Nephron (organoid): Measurements from ENCODE around the gene VMP1.
"Not testable (repeated sequence)": the region's sequence is repeated elsewhere in the genome, so short reads cannot be mapped to it uniquely, and the experiment has no call there.

ENCODE experiments used
- H3K27ac Mint-ChIP-seq, 3 experiments: 2 replicates each; pipeline ENCODE4 v1.8.0; 2020; ENCODE audit warnings: mixed read lengths in 3 of 3, mild to moderate bottlenecking in 2 of 3, moderate library complexity in 1 of 3
- H3K27me3 Mint-ChIP-seq: 2 replicates; pipeline ENCODE4 v1.8.0; 2021; ENCODE audit warnings: low read depth, mild to moderate bottlenecking, moderate library complexity, mixed read lengths
- H3K36me3 Mint-ChIP-seq: 2 replicates; pipeline ENCODE4 v1.8.0; 2020; ENCODE audit warnings: low read depth, mixed read lengths
- H3K4me1 Mint-ChIP-seq: 2 replicates; pipeline ENCODE4 v1.8.0; 2020; ENCODE audit warnings: mixed read lengths
- H3K4me3 Mint-ChIP-seq, 3 experiments: 2 replicates each; pipeline ENCODE4 v1.8.0; 2020; ENCODE audit warnings: mild to moderate bottlenecking in 3 of 3, mixed read lengths in 3 of 3, moderate library complexity in 2 of 3
- H3K9me3 Mint-ChIP-seq: 2 replicates; pipeline ENCODE4 v1.8.0; 2020; ENCODE audit warnings: mixed read lengths
- TF ChIP-seq, protein P1 (sequence below), 3 experiments: fragments of 200-600 bp; sonication (generic); IDR thresholded peaks; one replicate each; pipeline ENCODE4 v1.5.0; 2021; ENCODE audit warnings: antibody characterized with exemption in 3 of 3; ENCODE audit not compliant: unreplicated experiment in 3 of 3

VMP1 gene

DNA sequence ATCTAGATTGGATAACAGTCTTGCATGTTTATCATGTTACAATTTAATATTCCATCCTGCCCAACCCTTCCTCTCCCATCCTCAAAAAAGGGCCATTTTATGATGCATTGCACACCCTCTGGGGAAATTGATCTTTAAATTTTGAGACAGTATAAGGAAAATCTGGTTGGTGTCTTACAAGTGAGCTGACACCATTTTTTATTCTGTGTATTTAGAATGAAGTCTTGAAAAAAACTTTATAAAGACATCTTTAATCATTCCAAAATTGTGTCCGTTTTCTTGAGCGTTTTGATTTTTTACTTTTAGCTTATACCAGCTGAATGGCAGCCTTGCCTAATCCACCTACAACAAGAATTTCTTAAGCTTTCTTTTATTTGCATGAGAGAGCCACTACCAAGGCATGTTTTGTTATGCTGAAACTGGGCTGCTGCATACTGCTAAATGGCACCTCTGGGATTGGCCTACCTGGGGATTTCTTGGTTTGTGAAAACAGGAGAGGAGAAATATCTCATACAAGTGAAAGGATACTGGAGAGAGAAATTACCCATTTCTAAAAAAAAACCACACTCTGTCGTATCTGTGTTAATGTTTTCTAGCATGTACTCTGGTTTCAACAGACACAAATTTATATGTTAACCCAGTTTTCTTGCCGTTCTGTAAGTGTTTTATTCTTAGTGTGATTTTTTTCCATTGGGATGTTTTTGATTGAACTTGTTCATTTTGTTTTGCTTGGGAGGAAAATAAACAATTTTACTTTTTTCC, 133.1 kb downstream of the VMP1 start:
- Mint-ChIP-seq H3K4me3 (peak overlapping the region; percentile 91 to 98 (median 95)), H3K36me3 (peaks cover 34% of the 10 kb centered on the region), H3K27ac (peak overlapping the region; percentile 95 to 99 (median 97)), H3K9me3 (no peaks in the 10 kb centered on the region), H3K27me3 (no peaks in the 10 kb centered on the region), H3K4me1 (peaks cover 66% of the 10 kb centered on the region)
- TF ChIP-seq, protein P1, sequence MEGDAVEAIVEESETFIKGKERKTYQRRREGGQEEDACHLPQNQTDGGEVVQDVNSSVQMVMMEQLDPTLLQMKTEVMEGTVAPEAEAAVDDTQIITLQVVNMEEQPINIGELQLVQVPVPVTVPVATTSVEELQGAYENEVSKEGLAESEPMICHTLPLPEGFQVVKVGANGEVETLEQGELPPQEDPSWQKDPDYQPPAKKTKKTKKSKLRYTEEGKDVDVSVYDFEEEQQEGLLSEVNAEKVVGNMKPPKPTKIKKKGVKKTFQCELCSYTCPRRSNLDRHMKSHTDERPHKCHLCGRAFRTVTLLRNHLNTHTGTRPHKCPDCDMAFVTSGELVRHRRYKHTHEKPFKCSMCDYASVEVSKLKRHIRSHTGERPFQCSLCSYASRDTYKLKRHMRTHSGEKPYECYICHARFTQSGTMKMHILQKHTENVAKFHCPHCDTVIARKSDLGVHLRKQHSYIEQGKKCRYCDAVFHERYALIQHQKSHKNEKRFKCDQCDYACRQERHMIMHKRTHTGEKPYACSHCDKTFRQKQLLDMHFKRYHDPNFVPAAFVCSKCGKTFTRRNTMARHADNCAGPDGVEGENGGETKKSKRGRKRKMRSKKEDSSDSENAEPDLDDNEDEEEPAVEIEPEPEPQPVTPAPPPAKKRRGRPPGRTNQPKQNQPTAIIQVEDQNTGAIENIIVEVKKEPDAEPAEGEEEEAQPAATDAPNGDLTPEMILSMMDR (IDR thresholded peaks at IDR 0.05; ENCODE audit: unreplicated experiment in 3 of 3) = no peak

DNA sequence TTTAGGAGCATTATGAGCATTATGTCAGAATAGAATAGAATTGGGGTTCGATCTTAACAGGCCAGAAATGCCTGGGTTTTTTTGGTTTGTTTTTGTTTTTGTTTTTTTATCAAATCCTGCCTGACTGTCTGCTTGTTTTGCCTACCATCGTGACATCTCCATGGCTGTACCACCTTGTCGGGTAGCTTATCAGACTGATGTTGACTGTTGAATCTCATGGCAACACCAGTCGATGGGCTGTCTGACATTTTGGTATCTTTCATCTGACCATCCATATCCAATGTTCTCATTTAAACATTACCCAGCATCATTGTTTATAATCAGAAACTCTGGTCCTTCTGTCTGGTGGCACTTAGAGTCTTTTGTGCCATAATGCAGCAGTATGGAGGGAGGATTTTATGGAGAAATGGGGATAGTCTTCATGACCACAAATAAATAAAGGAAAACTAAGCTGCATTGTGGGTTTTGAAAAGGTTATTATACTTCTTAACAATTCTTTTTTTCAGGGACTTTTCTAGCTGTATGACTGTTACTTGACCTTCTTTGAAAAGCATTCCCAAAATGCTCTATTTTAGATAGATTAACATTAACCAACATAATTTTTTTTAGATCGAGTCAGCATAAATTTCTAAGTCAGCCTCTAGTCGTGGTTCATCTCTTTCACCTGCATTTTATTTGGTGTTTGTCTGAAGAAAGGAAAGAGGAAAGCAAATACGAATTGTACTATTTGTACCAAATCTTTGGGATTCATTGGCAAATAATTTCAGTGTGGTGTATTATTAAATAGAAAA, 133.8 kb downstream of the VMP1 start:
- H3K4me3 Mint-ChIP-seq = peak overlapping the region; percentile 91 to 98 (median 95)
- H3K27me3 Mint-ChIP-seq, H3K9me3 Mint-ChIP-seq: not testable (repeated sequence)
- H3K4me1 Mint-ChIP-seq = peaks cover 73% of the 10 kb centered on the region
- H3K36me3 Mint-ChIP-seq = peaks cover 34% of the 10 kb centered on the region
- H3K27ac Mint-ChIP-seq = peak overlapping the region; percentile 95 to 99 (median 97)

DNA sequence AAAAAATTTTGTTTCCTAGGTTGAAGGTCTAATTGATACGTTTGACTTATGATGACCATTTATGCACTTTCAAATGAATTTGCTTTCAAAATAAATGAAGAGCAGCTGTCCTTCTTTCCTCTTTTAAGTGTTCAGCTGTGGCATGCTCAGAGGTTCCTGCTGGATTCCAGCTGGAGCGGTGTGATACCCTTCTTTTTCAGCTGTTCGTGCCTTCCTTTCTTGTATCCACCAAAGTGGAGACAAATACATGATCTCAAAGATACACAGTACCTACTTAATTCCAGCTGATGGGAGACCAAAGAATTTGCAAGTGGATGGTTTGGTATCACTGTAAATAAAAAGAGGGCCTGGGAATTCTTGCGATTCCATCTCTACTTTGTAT, 134.4 kb downstream of the VMP1 start:
- H3K4me3 Mint-ChIP-seq = peak overlapping the region; percentile 43 to 98 (median 77)
- peaks cover 34% of the 10 kb centered on the region for H3K36me3 Mint-ChIP-seq
- peak overlapping the region; percentile 95 to 99 (median 97) for H3K27ac Mint-ChIP-seq
- peaks cover 73% of the 10 kb centered on the region for H3K4me1 Mint-ChIP-seq
- not testable (repeated sequence) for H3K27me3 Mint-ChIP-seq, H3K9me3 Mint-ChIP-seq

DNA sequence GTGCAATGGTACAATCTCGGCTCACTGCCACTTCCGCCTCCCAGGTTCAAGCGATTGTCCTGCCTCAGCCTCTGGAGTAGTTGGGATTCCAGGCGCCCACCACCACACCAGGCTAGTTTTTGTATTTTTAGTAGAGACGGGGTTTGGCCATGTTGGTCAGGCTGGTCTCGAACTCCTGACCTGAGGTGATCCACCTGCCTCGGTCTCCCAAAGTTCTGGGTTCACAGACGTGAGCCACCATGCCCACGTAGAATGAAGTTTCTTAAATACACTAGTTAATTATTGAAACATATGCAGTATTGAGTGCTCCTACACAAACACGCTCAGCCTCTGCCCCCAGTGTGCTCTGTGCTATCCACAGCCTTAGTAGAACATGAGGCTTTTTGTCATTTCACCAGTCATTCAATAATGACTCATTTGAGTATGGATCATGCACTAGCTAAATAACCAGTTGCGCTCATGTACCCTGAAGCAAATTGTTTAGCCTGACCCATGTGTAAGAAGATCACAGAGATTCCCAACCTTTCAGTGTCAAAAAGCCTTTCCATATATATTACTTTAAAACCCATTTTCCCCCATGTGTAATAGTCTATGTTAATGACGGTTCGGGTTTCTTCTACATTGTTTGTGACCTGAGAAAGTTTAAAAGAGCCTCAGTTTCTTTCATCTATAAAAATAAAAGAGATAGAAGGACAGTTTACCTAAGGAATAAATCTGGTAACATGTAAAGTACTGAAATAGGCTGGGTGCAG, 135.6 kb downstream of the VMP1 start:
- H3K9me3 Mint-ChIP-seq = no peaks in the 10 kb centered on the region
- peaks cover 77% of the 10 kb centered on the region for H3K4me1 Mint-ChIP-seq
- H3K27ac Mint-ChIP-seq = peak overlapping the region; percentile 51 to 76 (median 61)
- H3K27me3 Mint-ChIP-seq = no peaks in the 10 kb centered on the region
- peak overlapping the region; percentile 5 to 42 (median 40) for H3K4me3 Mint-ChIP-seq
- TF ChIP-seq, protein P1 (IDR thresholded peaks at IDR 0.05; ENCODE audit: unreplicated experiment in 3 of 3) = no peak
- H3K36me3 Mint-ChIP-seq = peaks cover 34% of the 10 kb centered on the region

DNA sequence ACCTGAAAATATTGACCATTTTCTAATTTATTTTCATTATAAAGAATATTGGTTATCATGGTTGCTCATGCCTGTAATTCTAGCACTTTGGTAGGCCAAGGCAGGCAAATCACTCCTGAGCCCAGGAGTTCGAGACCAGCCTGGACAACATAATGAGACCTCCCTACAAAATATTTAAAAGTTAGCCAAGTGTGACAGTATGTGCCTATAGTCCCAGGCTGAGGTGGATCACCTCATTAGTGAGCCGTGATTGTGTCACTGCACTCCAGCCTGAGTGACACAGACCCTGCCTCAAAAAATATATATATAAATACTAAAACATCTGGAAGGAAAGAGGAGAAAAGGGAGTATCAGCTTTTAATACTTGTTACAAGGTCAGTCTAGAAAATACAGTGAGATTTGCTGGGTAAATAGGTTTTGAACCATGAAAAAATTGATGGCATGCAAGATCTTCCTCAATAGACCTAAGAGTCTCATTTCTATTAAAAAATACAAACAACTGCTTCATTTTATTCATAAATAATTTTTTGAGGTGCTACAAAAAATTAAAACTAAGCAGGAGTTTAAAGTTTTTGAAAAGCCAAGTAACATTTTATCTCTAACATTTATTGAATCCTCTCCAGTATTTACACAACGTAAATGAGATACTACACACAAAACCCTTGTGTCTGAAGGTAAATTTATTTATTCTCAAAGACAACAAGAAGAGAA, 137.6 kb downstream of the VMP1 start:
- no peaks in the 10 kb centered on the region for H3K27me3 Mint-ChIP-seq
- H3K9me3 Mint-ChIP-seq = no peaks in the 10 kb centered on the region
- H3K36me3 Mint-ChIP-seq = peaks cover 29% of the 10 kb centered on the region
- H3K27ac Mint-ChIP-seq = peak overlapping the region; percentile 84 to 97 (median 97)
- peak overlapping the region in 1 of 3 experiments; percentile 60 for H3K4me3 Mint-ChIP-seq
- H3K4me1 Mint-ChIP-seq = peaks cover 74% of the 10 kb centered on the region
- TF ChIP-seq, protein P1 (IDR thresholded peaks at IDR 0.05; ENCODE audit: unreplicated experiment in 3 of 3) = no peak

DNA sequence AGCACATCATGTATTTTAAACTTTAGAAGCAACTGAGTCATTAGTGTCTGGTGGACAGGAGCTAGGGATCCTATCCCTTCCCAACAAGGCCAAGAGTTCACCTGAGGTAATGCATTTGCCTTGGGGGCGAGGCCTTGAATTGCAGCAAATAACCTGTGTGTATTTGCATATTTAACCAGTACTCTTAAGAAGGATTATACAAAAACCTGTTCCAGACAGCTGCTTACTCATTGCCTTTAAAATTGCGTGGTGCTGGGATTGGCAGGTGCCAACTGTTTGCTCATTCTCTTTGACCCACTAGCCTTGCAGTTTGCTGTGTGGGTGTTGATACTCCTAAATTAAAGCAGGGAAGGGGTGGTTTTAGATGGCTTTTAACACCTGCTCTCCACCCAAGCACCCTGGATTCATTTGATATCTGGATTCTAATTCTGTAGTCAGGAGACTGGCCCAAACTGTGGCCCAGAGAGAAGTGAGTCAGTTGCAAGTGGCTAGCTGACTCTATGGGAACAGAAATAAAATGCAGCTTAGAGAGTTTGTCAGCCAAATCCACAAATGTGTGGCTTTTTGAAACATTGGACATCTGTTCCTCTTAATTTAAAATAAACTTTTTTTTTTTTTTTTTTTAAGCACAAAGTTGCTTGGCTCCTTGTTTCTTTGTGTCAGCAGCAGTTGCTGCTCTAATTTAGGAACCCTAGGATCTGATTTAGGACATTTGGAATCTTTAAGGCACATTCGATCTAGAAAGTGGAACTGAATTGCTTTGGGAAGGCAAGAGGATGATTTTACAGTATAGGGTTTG, 138.3 kb downstream of the VMP1 start:
- TF ChIP-seq, protein P1 (IDR thresholded peaks at IDR 0.05; ENCODE audit: unreplicated experiment in 3 of 3) = no peak
- Mint-ChIP-seq H3K9me3 (no peaks in the 10 kb centered on the region), H3K4me1 (peaks cover 66% of the 10 kb centered on the region), H3K4me3 (peak overlapping the region in 1 of 3 experiments; percentile 60), H3K27me3 (no peaks in the 10 kb centered on the region), H3K27ac (peak overlapping the region; percentile 84 to 97 (median 97)), H3K36me3 (peaks cover 22% of the 10 kb centered on the region)
